Trophoblast cell (in vitro differentiated cells and primary cell): Measurements from ENCODE around the gene CAAP1.
"Not testable (repeated sequence)": the region's sequence is repeated elsewhere in the genome, so short reads cannot be mapped to it uniquely, and the experiment has no call there.

ENCODE experiments used
- DNase-seq, 2 donors: peaks; one replicate each; pipeline ENCODE4 v3.0.0-alpha.2; 2016
- H2AFZ ChIP-seq: 2 replicates; pipeline ENCODE4 v1.6.1; 2013; ENCODE audit warnings: low read length, moderate library complexity, mild to moderate bottlenecking; ENCODE audit not compliant: insufficient read depth, poor library complexity
- H2AK5ac ChIP-seq: 2 replicates; pipeline ENCODE4 v1.6.1; 2013; ENCODE audit warnings: mild to moderate bottlenecking, low read length
- H2BK120ac ChIP-seq: 2 replicates; pipeline ENCODE4 v1.6.1; 2013; ENCODE audit warnings: low read length, mild to moderate bottlenecking, moderate library complexity; ENCODE audit not compliant: insufficient read depth, poor library complexity
- H2BK12ac ChIP-seq: 2 replicates; pipeline ENCODE4 v1.6.1; 2013; ENCODE audit warnings: mild to moderate bottlenecking, low read length, moderate library complexity
- H2BK5ac ChIP-seq: 2 replicates; pipeline ENCODE4 v1.6.1; 2013; ENCODE audit warnings: low read length, low read depth, moderate library complexity, mild to moderate bottlenecking; ENCODE audit not compliant: poor library complexity
- H3K14ac ChIP-seq: 2 replicates; pipeline ENCODE4 v1.6.1; 2013; ENCODE audit warnings: mild to moderate bottlenecking, low read length
- H3K18ac ChIP-seq: 2 replicates; pipeline ENCODE4 v1.6.1; 2013; ENCODE audit warnings: mild to moderate bottlenecking, low read length
- H3K23ac ChIP-seq: 2 replicates; pipeline ENCODE4 v1.6.1; 2013; ENCODE audit warnings: low read length
- H3K27ac ChIP-seq: 2 replicates; pipeline ENCODE4 v1.5.1; 2013; ENCODE audit warnings: low read depth, mild to moderate bottlenecking, inconsistent platforms, low read length, moderate library complexity
- H3K27me3 ChIP-seq: 2 replicates; pipeline ENCODE4 v1.6.1; 2013; ENCODE audit warnings: inconsistent platforms, mild to moderate bottlenecking, low read length, moderate library complexity; ENCODE audit not compliant: insufficient read depth
- H3K36me3 ChIP-seq, 2 experiments: 1 replicate in 1 of 2; 2 replicates in 1 of 2; pipeline ENCODE4 v1.6.1; 2013; ENCODE audit warnings: low read length in 2 of 2, mild to moderate bottlenecking in 2 of 2, moderate library complexity in 1 of 2; ENCODE audit not compliant: insufficient read depth in 2 of 2, control insufficient read depth in 1 of 2
- H3K4ac ChIP-seq: 2 replicates; pipeline ENCODE4 v1.6.1; 2013; ENCODE audit warnings: low read depth, mild to moderate bottlenecking, low read length, moderate library complexity
- H3K4me1 ChIP-seq, 2 experiments: 1 replicate in 1 of 2; 2 replicates in 1 of 2; pipeline ENCODE4 v1.6.1; 2013; ENCODE audit warnings: low read length in 2 of 2, mild to moderate bottlenecking in 2 of 2, moderate library complexity in 1 of 2; ENCODE audit not compliant: insufficient read depth in 2 of 2, control insufficient read depth in 1 of 2
- H3K4me2 ChIP-seq: 2 replicates; pipeline ENCODE4 v1.6.1; 2013; ENCODE audit warnings: inconsistent platforms, mild to moderate bottlenecking, low read length, moderate library complexity
- H3K4me3 ChIP-seq: 2 replicates; pipeline ENCODE4 v1.5.1; 2013; ENCODE audit warnings: mild to moderate bottlenecking, low read depth, low read length, inconsistent platforms
- H3K79me1 ChIP-seq: one replicate; pipeline ENCODE4 v1.6.1; 2013; ENCODE audit warnings: low read length
- H3K79me2 ChIP-seq: 2 replicates; pipeline ENCODE4 v1.6.1; 2013; ENCODE audit warnings: low read length, mild to moderate bottlenecking; ENCODE audit not compliant: control insufficient read depth, insufficient read depth, poor library complexity
- H3K9ac ChIP-seq: 2 replicates; pipeline ENCODE4 v1.6.1; 2013; ENCODE audit warnings: mild to moderate bottlenecking, low read length
- H3K9me3 ChIP-seq: 2 replicates; pipeline ENCODE4 v1.6.1; 2013; ENCODE audit warnings: low read depth, mild to moderate bottlenecking, control low read depth, inconsistent platforms, low read length; ENCODE audit not compliant: insufficient read depth
- H4K12ac ChIP-seq: 2 replicates; pipeline ENCODE4 v1.6.1; 2013; ENCODE audit warnings: low read depth, mild to moderate bottlenecking, low read length, moderate library complexity
- H4K8ac ChIP-seq: 2 replicates; pipeline ENCODE4 v1.6.1; 2013; ENCODE audit warnings: low read depth, mild to moderate bottlenecking, low read length, moderate library complexity
- H4K91ac ChIP-seq: one replicate; pipeline ENCODE4 v1.6.1; 2013; ENCODE audit warnings: low read depth, mild to moderate bottlenecking, low read length, moderate library complexity
- WGBS: extraction: QIAGEN DNeasy Blood & Tissue Kit; methylation state at CpG from one replicate; pipeline ENCODE4 v1.1.7; 2013; ENCODE audit warnings: missing lambda C conversion rate; ENCODE audit not compliant: insufficient read length, insufficient coverage; ENCODE audit errors: extremely low coverage; 5-methylcytosine and 5-hydroxymethylcytosine counted together

The CAAP1 gene

GRCh38 chr9:26875155-26875554 is 17.4 kb downstream of the CAAP1 start:
- H3K14ac ChIP-seq, H2BK120ac ChIP-seq, H3K4ac ChIP-seq, H3K27ac ChIP-seq, H3K36me3 ChIP-seq, H2BK12ac ChIP-seq, H4K91ac ChIP-seq, H3K79me1 ChIP-seq, DNase-seq, H3K23ac ChIP-seq, H2AK5ac ChIP-seq, H3K4me3 ChIP-seq, H3K4me1 ChIP-seq, H3K79me2 ChIP-seq, H3K9me3 ChIP-seq, H3K27me3 ChIP-seq, H4K8ac ChIP-seq, H2BK5ac ChIP-seq, H3K4me2 ChIP-seq, H3K9ac ChIP-seq, H2AFZ ChIP-seq, H3K18ac ChIP-seq, H4K12ac ChIP-seq: not testable (repeated sequence)
- no CpG with 5 or more reads among the region's 3 CpGs for WGBS

- WGBS: no CpG with 5 or more reads among the region's 8 CpGs
- Histone ChIP-seq H2AK5ac (no peak overlapping the region), H3K4me1 (no peaks in the 10 kb centered on the region), H3K18ac (no peak overlapping the region), H3K4me3 (no peak overlapping the region), H3K27ac (no peak overlapping the region), H3K23ac (no peak overlapping the region), H2BK5ac (no peak overlapping the region), H2AFZ (no peak overlapping the region), H4K12ac (no peak overlapping the region), H4K91ac (no peak overlapping the region), H3K4ac (no peak overlapping the region), H2BK12ac (no peak overlapping the region), H3K36me3 (no peaks in the 10 kb centered on the region), H3K79me1 (no peaks in the 10 kb centered on the region), H2BK120ac (no peak overlapping the region), H3K9me3 (no peaks in the 10 kb centered on the region), H3K9ac (no peak overlapping the region), H4K8ac (no peak overlapping the region), H3K4me2 (no peak overlapping the region), H3K27me3 (no peaks in the 10 kb centered on the region), H3K14ac (no peak overlapping the region), H3K79me2 (no peaks in the 10 kb centered on the region)
- no peak for DNase-seq
These were observed 22.3 kb downstream of the CAAP1 start for GRCh38 chr9:26870292-26870691.

- no peaks in the 10 kb centered on the region for H3K4me1 ChIP-seq
- peak in 1 of 2 donors; percentile 8 for DNase-seq
- H4K91ac ChIP-seq: no peak overlapping the region
- no peak overlapping the region for H3K27ac ChIP-seq
- H3K79me2 ChIP-seq: no peaks in the 10 kb centered on the region
- H4K12ac ChIP-seq: no peak overlapping the region
- H3K4me2 ChIP-seq: no peak overlapping the region
- no peak overlapping the region for H3K23ac ChIP-seq
- no CpG with 5 or more reads among the region's 1 CpG for WGBS
- H3K79me1 ChIP-seq: no peaks in the 10 kb centered on the region
- no peak overlapping the region for H2AK5ac ChIP-seq
- H3K9ac ChIP-seq: no peak overlapping the region
- no peak overlapping the region for H3K14ac ChIP-seq
- no peaks in the 10 kb centered on the region for H3K27me3 ChIP-seq
- no peak overlapping the region for H3K4me3 ChIP-seq
- no peak overlapping the region for H2AFZ ChIP-seq
- no peaks in the 10 kb centered on the region for H3K9me3 ChIP-seq
- no peak overlapping the region for H3K4ac ChIP-seq
- H3K18ac ChIP-seq: no peak overlapping the region
- H4K8ac ChIP-seq: no peak overlapping the region
- H2BK12ac ChIP-seq: no peak overlapping the region
- peaks cover 0 to 2% of the 10 kb centered on the region in 2 experiments for H3K36me3 ChIP-seq
- no peak overlapping the region for H2BK120ac ChIP-seq
- H2BK5ac ChIP-seq: no peak overlapping the region
These were observed 29.5 kb downstream of the CAAP1 start for GRCh38 chr9:26863074-26863473.

GRCh38 chr9:26856413-26857032 is 36.1 kb downstream of the CAAP1 start:
- Histone ChIP-seq H3K23ac (no peak overlapping the region), H2BK12ac (no peak overlapping the region), H2AFZ (no peak overlapping the region), H3K4ac (no peak overlapping the region), H3K4me2 (no peak overlapping the region), H3K4me3 (no peak overlapping the region), H2AK5ac (no peak overlapping the region), H3K36me3 (peaks cover 0 to 2% of the 10 kb centered on the region in 2 experiments), H3K9me3 (no peaks in the 10 kb centered on the region), H2BK5ac (no peak overlapping the region), H3K9ac (no peak overlapping the region), H3K79me2 (no peaks in the 10 kb centered on the region), H3K14ac (no peak overlapping the region), H3K27ac (no peak overlapping the region), H3K79me1 (no peaks in the 10 kb centered on the region), H3K4me1 (no peaks in the 10 kb centered on the region), H2BK120ac (no peak overlapping the region), H4K12ac (no peak overlapping the region), H4K8ac (no peak overlapping the region), H3K27me3 (no peaks in the 10 kb centered on the region), H3K18ac (no peak overlapping the region), H4K91ac (no peak overlapping the region)
- DNase-seq: peak; percentile 37 to 81
- WGBS: no CpG with 5 or more reads among the region's 1 CpG
